ENCODE measurements around the gene MAP2K2.

MAP2K2 gene

DNA sequence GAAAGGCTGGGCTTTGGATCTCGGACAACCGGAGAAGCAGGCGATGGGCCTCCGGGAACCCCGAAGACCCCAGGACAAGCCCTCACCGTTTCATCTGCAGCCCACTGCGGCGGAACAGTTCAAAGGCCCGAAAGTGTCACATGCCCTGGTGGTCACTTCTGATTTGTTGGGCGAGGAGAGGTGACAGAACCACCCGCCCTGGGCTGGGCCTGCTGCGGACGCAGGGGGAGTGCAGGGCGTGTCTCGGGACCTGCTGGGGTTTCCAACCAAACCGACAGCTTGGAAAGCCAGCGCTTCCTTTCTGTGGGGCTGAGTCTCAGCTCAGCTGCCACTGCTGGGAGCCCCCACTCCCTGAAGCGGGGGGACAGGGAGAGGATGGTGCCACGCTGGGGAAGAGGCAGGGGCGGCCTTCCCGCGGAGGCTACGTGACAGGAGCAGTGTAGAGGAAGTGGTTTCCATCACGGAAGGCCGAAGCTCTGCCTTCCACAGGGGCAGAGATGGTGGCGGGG lies 34.5 kb downstream of the MAP2K2 start:
- TF ChIP-seq TSHZ2 (CRISPR knock-in tag; IDR thresholded peaks at IDR 0.05): no peak
- ATAC-seq: no peak

DNA sequence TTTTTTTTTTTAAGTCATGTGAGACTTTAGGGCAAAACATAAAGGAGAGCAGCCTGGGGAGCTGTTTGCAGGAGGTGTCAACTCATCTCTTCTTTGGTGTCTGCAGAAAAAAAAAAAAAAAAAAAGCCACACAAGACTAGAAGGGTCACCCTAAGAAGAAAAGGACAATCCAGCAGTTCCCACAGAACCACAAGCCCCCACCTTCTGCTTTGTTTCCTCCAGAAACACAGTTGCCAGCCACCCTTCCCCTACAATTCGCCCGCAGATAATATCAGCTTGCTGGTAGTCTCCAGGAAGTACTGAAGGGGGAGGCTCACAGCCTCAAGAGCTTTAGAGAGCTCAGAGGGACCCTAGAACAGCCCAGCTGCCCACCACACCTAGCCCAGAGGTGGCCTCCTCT lies 34.9 kb downstream of the MAP2K2 start:
- TF ChIP-seq ESRRG (CRISPR knock-in tag; IDR thresholded peaks at IDR 0.05) (no peak), ZNF70 (CRISPR knock-in tag; IDR thresholded peaks at IDR 0.05) (no peak), CSRNP3 (CRISPR knock-in tag; IDR thresholded peaks at IDR 0.05) (no peak), PPARA (CRISPR knock-in tag; IDR thresholded peaks at IDR 0.05; ENCODE audit: borderline replicate concordance) (no peak), TCF4 (CRISPR knock-in tag; IDR thresholded peaks at IDR 0.05; ENCODE audit: borderline replicate concordance) (no peak), PATZ1 (CRISPR knock-in tag; IDR thresholded peaks at IDR 0.05; ENCODE audit: borderline replicate concordance) (no peak), POU6F1 (CRISPR knock-in tag; IDR thresholded peaks at IDR 0.05; ENCODE audit: borderline replicate concordance, low read depth) (no peak), ZFP30 (CRISPR knock-in tag; IDR thresholded peaks at IDR 0.05) (no peak), BACH2 (CRISPR knock-in tag; IDR thresholded peaks at IDR 0.05; ENCODE audit: borderline replicate concordance) (no peak), ZC3H10 (CRISPR knock-in tag; IDR thresholded peaks at IDR 0.05) (no peak)
- no peak for ATAC-seq

DNA sequence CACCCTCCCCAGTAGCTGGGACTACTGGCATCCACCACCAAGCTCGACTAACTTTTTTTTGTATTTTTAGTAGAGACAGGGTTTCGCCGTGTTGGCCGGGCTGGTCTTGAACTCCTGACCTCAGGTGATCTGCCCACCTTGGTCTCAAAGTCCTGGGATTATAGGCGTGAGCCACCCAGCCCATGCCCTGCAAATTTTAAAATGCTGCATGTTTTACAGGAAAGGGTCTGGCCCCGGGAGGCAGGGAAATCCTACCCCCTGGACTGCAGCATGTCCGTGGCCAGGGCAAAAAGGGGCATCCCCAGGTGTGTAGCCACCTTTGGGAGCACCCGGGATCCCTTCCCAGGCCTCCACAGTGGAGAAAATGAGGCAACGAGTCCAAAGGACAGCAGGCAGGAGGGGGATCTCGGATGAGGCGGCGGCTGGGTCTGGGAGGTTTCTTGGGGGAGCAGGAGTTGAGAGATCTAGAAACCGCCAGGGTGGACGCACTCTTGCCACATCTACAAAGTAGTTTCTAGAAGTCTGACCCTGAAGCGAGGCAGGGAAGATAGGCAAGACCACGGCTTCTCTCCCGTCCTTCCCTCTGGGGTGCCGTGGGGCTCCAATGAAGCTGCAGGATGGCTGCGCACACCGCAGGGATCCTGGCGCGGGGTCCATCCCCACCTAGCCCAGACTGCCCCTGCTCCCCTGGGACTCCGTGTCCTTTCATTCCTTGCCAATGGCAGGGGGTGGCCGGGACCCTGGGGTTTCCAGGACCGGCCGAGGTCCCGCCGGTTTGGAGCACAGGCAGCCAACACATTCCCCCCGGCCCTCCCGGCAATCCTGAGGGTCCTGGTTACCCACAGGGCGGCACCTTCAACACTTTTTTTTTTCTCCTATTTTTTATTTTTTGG lies 35.9 kb downstream of the MAP2K2 start:
- ATAC-seq: peak; percentile 4; the same call in 2 of the 3 replicates
- TF ChIP-seq CREB5 (CRISPR knock-in tag; IDR thresholded peaks at IDR 0.05; ENCODE audit: low read depth) (no peak), ZNF70 (CRISPR knock-in tag; IDR thresholded peaks at IDR 0.05) (no peak), ZC3H10 (CRISPR knock-in tag; IDR thresholded peaks at IDR 0.05) (no peak), CSRNP3 (CRISPR knock-in tag; IDR thresholded peaks at IDR 0.05) (no peak), PATZ1 (CRISPR knock-in tag; IDR thresholded peaks at IDR 0.05; ENCODE audit: borderline replicate concordance) (no peak), ZNF8 (CRISPR knock-in tag; IDR thresholded peaks at IDR 0.05) (no peak), ZFP30 (CRISPR knock-in tag; IDR thresholded peaks at IDR 0.05) (no peak)
